ENCODE results near the gene NINL. TPM values are rescaled to one million over a fixed set of nuclear protein-coding genes. Genes with fewer than 3 reads are reported as not detected.
"Not testable (repeated sequence)": the region's sequence is repeated elsewhere in the genome, so short reads cannot be mapped to it uniquely, and the experiment has no call there.

NINL gene
- total and polyA plus RNA-seq, 2 experiments from 2014 or later, result 23.2 to 24.5 TPM

- WGBS (ENCODE audit: low lambda C conversion rate, missing lambda C conversion rate), result 91% methylated on average over 12 of the region's 12 CpGs
- Histone ChIP-seq H2AFZ (no peak overlapping the region), H3K9me3 (ENCODE audit: low read depth) (no peaks in the 10 kb centered on the region), H3K4me1 (ENCODE audit: insufficient read depth) (peaks cover 9% of the 10 kb centered on the region), H3K4me2 (no peak overlapping the region), H3K9me2 (replicated peaks; ENCODE audit: insufficient read depth) (no peaks in the 10 kb centered on the region), H4K20me1 (ENCODE audit: insufficient read depth, poor library complexity, severe bottlenecking) (no peaks in the 10 kb centered on the region), H3K4me3 (no peak overlapping the region), H3K27ac (no peak overlapping the region), H3K79me2 (no peaks in the 10 kb centered on the region), H3K27me3 (no peaks in the 10 kb centered on the region), H3K36me3 (replicated peaks; ENCODE audit: insufficient read depth, low read depth) (no peaks in the 10 kb centered on the region)
- DNase-seq (ENCODE audit: low spot score), result no peak
- TF ChIP-seq EZH2 (IDR thresholded peaks at IDR 0.05; ENCODE audit: borderline replicate concordance) (no peak), EZH2phosphoT487 (IDR thresholded peaks at IDR 0.05; ENCODE audit: low read depth, severe bottlenecking, unreplicated experiment) (no peak), CTCF (IDR thresholded peaks at IDR 0.05; ENCODE audit: poor library complexity) (no peak)
These were observed 81.4 kb downstream of the NINL start for GRCh38 chr20:25503936-25504335.

GRCh38 chr20:25503051-25503639, 82.2 kb downstream of the NINL start:
- WGBS (ENCODE audit: low lambda C conversion rate, missing lambda C conversion rate), result 100% methylated on average over 5 of the region's 6 CpGs
- H2AFZ ChIP-seq; H3K36me3 ChIP-seq (replicated peaks; ENCODE audit: insufficient read depth, low read depth); H3K4me2 ChIP-seq; H3K27ac ChIP-seq; H4K20me1 ChIP-seq (ENCODE audit: insufficient read depth, poor library complexity, severe bottlenecking); H3K79me2 ChIP-seq; H3K9me2 ChIP-seq (replicated peaks; ENCODE audit: insufficient read depth); H3K4me3 ChIP-seq; H3K4me1 ChIP-seq (ENCODE audit: insufficient read depth); H3K9me3 ChIP-seq (ENCODE audit: low read depth); DNase-seq (ENCODE audit: low spot score); H3K27me3 ChIP-seq: not testable (repeated sequence)

GRCh38 chr20:25500880-25501351, 84.4 kb downstream of the NINL start:
- no peak overlapping the region for H3K4me3 ChIP-seq
- 95% methylated on average over 13 of the region's 13 CpGs for WGBS (ENCODE audit: low lambda C conversion rate, missing lambda C conversion rate)
- H3K36me3 ChIP-seq (replicated peaks; ENCODE audit: insufficient read depth, low read depth), result no peaks in the 10 kb centered on the region
- H3K9me3 ChIP-seq (ENCODE audit: low read depth), result no peaks in the 10 kb centered on the region
- no peak overlapping the region for H2AFZ ChIP-seq
- no peaks in the 10 kb centered on the region for H3K27me3 ChIP-seq
- no peaks in the 10 kb centered on the region for H3K4me1 ChIP-seq (ENCODE audit: insufficient read depth)
- no peak overlapping the region for H3K27ac ChIP-seq
- H3K9me2 ChIP-seq (replicated peaks; ENCODE audit: insufficient read depth), result no peaks in the 10 kb centered on the region
- H3K79me2 ChIP-seq, result no peaks in the 10 kb centered on the region
- no peak overlapping the region for H3K4me2 ChIP-seq
- no peak for TF ChIP-seq EZH2 (IDR thresholded peaks at IDR 0.05; ENCODE audit: borderline replicate concordance)
- no peak for TF ChIP-seq CTCF (IDR thresholded peaks at IDR 0.05; ENCODE audit: poor library complexity)
- no peak for TF ChIP-seq EZH2phosphoT487 (IDR thresholded peaks at IDR 0.05; ENCODE audit: low read depth, severe bottlenecking, unreplicated experiment)
- no peak for DNase-seq (ENCODE audit: low spot score)
- H4K20me1 ChIP-seq (ENCODE audit: insufficient read depth, poor library complexity, severe bottlenecking), result no peaks in the 10 kb centered on the region

- Histone ChIP-seq H3K79me2 (no peaks in the 10 kb centered on the region), H3K4me1 (ENCODE audit: insufficient read depth) (no peaks in the 10 kb centered on the region), H3K27me3 (no peaks in the 10 kb centered on the region), H3K9me3 (ENCODE audit: low read depth) (no peaks in the 10 kb centered on the region), H3K36me3 (replicated peaks; ENCODE audit: insufficient read depth, low read depth) (no peaks in the 10 kb centered on the region), H3K4me3 (no peak overlapping the region), H3K4me2 (no peak overlapping the region), H3K27ac (no peak overlapping the region), H3K9me2 (replicated peaks; ENCODE audit: insufficient read depth) (no peaks in the 10 kb centered on the region), H4K20me1 (ENCODE audit: insufficient read depth, poor library complexity, severe bottlenecking) (no peaks in the 10 kb centered on the region), H2AFZ (no peak overlapping the region)
- TF ChIP-seq EZH2 (IDR thresholded peaks at IDR 0.05; ENCODE audit: borderline replicate concordance) (no peak), EZH2phosphoT487 (IDR thresholded peaks at IDR 0.05; ENCODE audit: low read depth, severe bottlenecking, unreplicated experiment) (no peak), CTCF (IDR thresholded peaks at IDR 0.05; ENCODE audit: poor library complexity) (no peak)
- 93% methylated on average over 8 of the region's 8 CpGs for WGBS (ENCODE audit: low lambda C conversion rate, missing lambda C conversion rate)
- no peak for DNase-seq (ENCODE audit: low spot score)
These were observed 85.4 kb downstream of the NINL start for GRCh38 chr20:25499855-25500434.
